Endothelial cell of umbilical vein (primary cell): ENCODE measurements around the gene ZDHHC3. TPM values are rescaled to one million over a fixed set of nuclear protein-coding genes. Genes with fewer than 3 reads are reported as not detected.

ENCODE experiments used
- BruUV-seq: library from RNA; stranded (reverse); fragments of 400-500 nt; replicated peaks from 2 replicates; lab custom pipeline; 2021; lab: Mats Ljungman, UMichigan
- CTCF ChIA-PET: fragments of 300-600, 350-600 bp; sonication (Branson Sonifier 250); formaldehyde crosslinking; loops from one replicate; lab custom pipeline; 2021; ENCODE audit warnings: antibody characterized with exemption, inconsistent platforms; lab: Charles Lee
- POLR2A ChIA-PET: fragments of 300-600, 350-600 bp; sonication (Branson Sonifier 250); formaldehyde crosslinking; loops from one replicate; lab custom pipeline; 2021; ENCODE audit warnings: antibody characterized with exemption, inconsistent platforms; lab: Charles Lee
- DNase-seq: peaks from one replicate; pipeline ENCODE4 v3.0.0-alpha.2; 2011; ENCODE audit warnings: low read depth, low spot score
- FAIRE-seq: peaks from 2 replicates; lab custom pipeline; 2011; peaks lifted over from hg19 to GRCh38; lab: Jason Lieb, UNC
- H2AFZ ChIP-seq: 2 replicates; pipeline ENCODE4 v1.6.0; 2012; ENCODE audit warnings: low read depth, low read length, control low read depth, inconsistent platforms
- H3K27ac ChIP-seq: 2 replicates; pipeline ENCODE4 v1.5.1; 2011; ENCODE audit warnings: low read depth, mild to moderate bottlenecking, control low read depth, low read length, moderate library complexity; ENCODE audit not compliant: insufficient read depth
- H3K27me3 ChIP-seq, 2 experiments: 2 replicates each; pipeline versions ENCODE4 v1.6.0 to v1.6.1; 2011; ENCODE audit warnings: low read length in 2 of 2, mixed read lengths in 1 of 2; ENCODE audit not compliant: control insufficient read depth in 2 of 2, insufficient read depth in 2 of 2
- H3K36me3 ChIP-seq, 2 experiments: 2 replicates in 1 of 2; 3 replicates in 1 of 2; pipeline ENCODE4 v1.5.1; 2011; ENCODE audit warnings: low read length in 2 of 2, mild to moderate bottlenecking in 1 of 2, moderate library complexity in 1 of 2; ENCODE audit not compliant: control insufficient read depth in 2 of 2, insufficient read depth in 2 of 2; ENCODE audit errors: extremely low read depth in 1 of 2
- H3K4me1 ChIP-seq: 3 replicates; pipeline ENCODE4 v1.5.1; 2011; ENCODE audit warnings: mild to moderate bottlenecking, low read length; ENCODE audit not compliant: control insufficient read depth, insufficient read depth; ENCODE audit errors: extremely low read depth
- H3K4me2 ChIP-seq: 2 replicates; pipeline ENCODE4 v1.6.1; 2011; ENCODE audit warnings: low read length, control low read depth, mixed read lengths; ENCODE audit not compliant: insufficient read depth
- H3K4me3 ChIP-seq, 3 experiments: fragments of 200-600 bp in 1 of 3; sonication (generic), shearing (Covaris generic) in 1 of 3; replicated peaks in 1 of 3; 2 replicates each; pipeline ENCODE4 v1.5.1; 2011 to 2016; ENCODE audit warnings: control low read depth in 3 of 3, low read length in 3 of 3, mild to moderate bottlenecking in 2 of 3, inconsistent platforms in 1 of 3, low read depth in 1 of 3, moderate library complexity in 1 of 3; ENCODE audit not compliant: insufficient read depth in 1 of 3
- H3K79me2 ChIP-seq: 2 replicates; pipeline ENCODE4 v1.6.0; 2012; ENCODE audit warnings: low read length, inconsistent platforms; ENCODE audit not compliant: control insufficient read depth, insufficient read depth
- H3K9ac ChIP-seq: replicated peaks from 2 replicates; pipeline ENCODE3; 2011; ENCODE audit warnings: low read length, control low read depth; ENCODE audit not compliant: insufficient read depth; ENCODE audit errors: extremely low read depth
- H3K9me1 ChIP-seq: replicated peaks from 3 replicates; pipeline ENCODE4 v1.6.0; 2011; ENCODE audit warnings: mild to moderate bottlenecking, low read length; ENCODE audit not compliant: control insufficient read depth, insufficient read depth; ENCODE audit errors: extremely low read depth
- H3K9me3 ChIP-seq: replicated peaks from 2 replicates; pipeline ENCODE4 v1.5.1; 2012; ENCODE audit warnings: low read length, inconsistent platforms; ENCODE audit not compliant: control insufficient read depth, insufficient read depth
- H4K20me1 ChIP-seq: replicated peaks from 2 replicates; pipeline ENCODE3; 2011; ENCODE audit warnings: mild to moderate bottlenecking, low read length; ENCODE audit not compliant: control insufficient read depth, insufficient read depth; ENCODE audit errors: extremely low read depth
- CTCF ChIP-seq, 2 donors: IDR thresholded peaks; 1 replicate in 1 of 2; 2 replicates in 1 of 2; pipeline ENCODE4 v1.5.1; 2011; ENCODE audit warnings: low read length in 2 of 2, mild to moderate bottlenecking in 2 of 2, moderate library complexity in 2 of 2, control low read depth in 1 of 2, inconsistent platforms in 1 of 2, low read depth in 1 of 2; ENCODE audit not compliant: insufficient read depth in 1 of 2; ENCODE audit errors: extremely low read depth in 1 of 2
- EZH2 ChIP-seq: IDR thresholded peaks from 2 replicates; pipeline ENCODE4 v1.6.1; 2012; ENCODE audit warnings: borderline replicate concordance, low read depth, mild to moderate bottlenecking, moderate library complexity, low read length, inconsistent platforms; ENCODE audit not compliant: severe bottlenecking
- FOS ChIP-seq: IDR thresholded peaks from 2 replicates; pipeline ENCODE4 v1.6.1; 2011; ENCODE audit warnings: mild to moderate bottlenecking, low read length, moderate library complexity, borderline replicate concordance; ENCODE audit not compliant: insufficient read depth
- GATA2 ChIP-seq: IDR thresholded peaks from 2 replicates; pipeline ENCODE4 v1.7.0; 2011; ENCODE audit warnings: low read depth, mild to moderate bottlenecking, moderate library complexity, mixed read lengths, low read length; ENCODE audit not compliant: insufficient read length, insufficient read depth
- JUN ChIP-seq: IDR thresholded peaks from 2 replicates; pipeline ENCODE4 v1.6.1; 2011; ENCODE audit warnings: borderline replicate concordance, low read depth; ENCODE audit not compliant: insufficient read length, insufficient read depth
- MAX ChIP-seq: IDR thresholded peaks from 2 replicates; pipeline ENCODE4 v1.6.1; 2011; ENCODE audit not compliant: insufficient read depth, insufficient read length
- MYC ChIP-seq: IDR thresholded peaks from one replicate; pipeline ENCODE4 v1.6.1; 2011; ENCODE audit warnings: mild to moderate bottlenecking, low read depth, low read length
- POLR2A ChIP-seq: IDR thresholded peaks from 2 replicates; pipeline ENCODE4 v1.6.1; 2012; ENCODE audit warnings: low read depth, mild to moderate bottlenecking, control low read depth, low read length
- POLR2AphosphoS5 ChIP-seq: IDR thresholded peaks from 2 replicates; pipeline ENCODE4 v1.6.1; 2012; ENCODE audit warnings: low read depth, mild to moderate bottlenecking, control low read depth, low read length, moderate library complexity; ENCODE audit not compliant: insufficient read depth
- dilution Hi-C: fragments of 300-500 bp; cut with MboI; formaldehyde crosslinking; loops from one replicate; pipeline ENCODE4 v1.15.0; 2019; ENCODE audit warnings: low sequenced_read_pairs; ENCODE audit not compliant: extremely low pct_ligation_motif_present
- intact Hi-C: fragments of 100-400 bp; cut with micrococcal nuclease; formaldehyde crosslinking; loops from one replicate; pipeline ENCODE4 v1.10.0; 2022
- polyA plus RNA-seq, 4 experiments: library from polyadenylated mRNA; depleted of rRNA in 3 of 4; stranded (reverse) in 3 of 4; unstranded in 1 of 4; fragments of >200 nt; gene quantifications; 2 replicates each; pipeline versions ENCODE4 v1.2.1 to v1.2.3, GENCODE V29; 2011 to 2012; ENCODE audit warnings: missing spikeins in 1 of 4
- total RNA-seq: library from RNA; stranded (reverse); gene quantifications from 2 replicates; pipeline ENCODE4 v1.2.3, GENCODE V29; 2021

The ZDHHC3 gene
- total and polyA plus RNA-seq, 2 donors (not counting 3 experiments of a cell fraction or from before 2014, with no cell fraction given), result 62.4 to 97.1 TPM

GRCh38 chr3:44931791-44932190 is 44.2 kb downstream of the ZDHHC3 start:
- H3K4me3 ChIP-seq, result no peak overlapping the region
- H2AFZ ChIP-seq, result no peak overlapping the region
- H3K27me3 ChIP-seq, result no peaks in the 10 kb centered on the region
- FAIRE-seq (no peak), DNase-seq (no peak)
- no peaks in the 10 kb centered on the region for H3K79me2 ChIP-seq
- BruUV-seq, result no TSS peak
- intact Hi-C loops, result loop anchor here (2.0 kb wide), 1 partner anchor 43 kb away; no protein-coding TSS in a partner anchor
- CTCF ChIA-PET, result interaction anchor here (1.7 kb wide), 1 partner anchor 44 kb away, joined by 5 read pairs; the partner anchor contains the start of genes EXOSC7 and ZDHHC3
- dilution Hi-C loops, result no loop called here
- POLR2A ChIA-PET, result no interaction called here
- no peaks in the 10 kb centered on the region for H3K9me3 ChIP-seq
- no peak overlapping the region for H3K9ac ChIP-seq
- peaks cover 0 to 24% of the 10 kb centered on the region in 2 experiments for H3K36me3 ChIP-seq
- no peaks in the 10 kb centered on the region for H4K20me1 ChIP-seq
- H3K9me1 ChIP-seq, result no peaks in the 10 kb centered on the region
- no peak overlapping the region for H3K4me2 ChIP-seq
- H3K4me1 ChIP-seq, result peaks cover 14% of the 10 kb centered on the region
- TF ChIP-seq MYC (no peak), POLR2A (no peak), CTCF (IDR thresholded peaks at IDR 0.05; ENCODE audit: extremely low read depth in 1 of 2, insufficient read depth in 1 of 2, low read depth in 1 of 2, low read length in 2 of 2) (no peak), EZH2 (no peak), POLR2AphosphoS5 (no peak), FOS (no peak), JUN (no peak), MAX (no peak), GATA2 (no peak)
- H3K27ac ChIP-seq, result no peak overlapping the region
